ENCODE results near the gene DDX5.
"Not testable (repeated sequence)": the region's sequence is repeated elsewhere in the genome, so short reads cannot be mapped to it uniquely, and the experiment has no call there.

DDX5 gene

GRCh38 chr17:64492481-64493109 is 13.5 kb downstream of the DDX5 start:
- DNase-seq (ENCODE audit: low spot score), result no peak

GRCh38 chr17:64491994-64492393 is 14.1 kb downstream of the DDX5 start:
- DNase-seq (ENCODE audit: low spot score), result no peak

DNA sequence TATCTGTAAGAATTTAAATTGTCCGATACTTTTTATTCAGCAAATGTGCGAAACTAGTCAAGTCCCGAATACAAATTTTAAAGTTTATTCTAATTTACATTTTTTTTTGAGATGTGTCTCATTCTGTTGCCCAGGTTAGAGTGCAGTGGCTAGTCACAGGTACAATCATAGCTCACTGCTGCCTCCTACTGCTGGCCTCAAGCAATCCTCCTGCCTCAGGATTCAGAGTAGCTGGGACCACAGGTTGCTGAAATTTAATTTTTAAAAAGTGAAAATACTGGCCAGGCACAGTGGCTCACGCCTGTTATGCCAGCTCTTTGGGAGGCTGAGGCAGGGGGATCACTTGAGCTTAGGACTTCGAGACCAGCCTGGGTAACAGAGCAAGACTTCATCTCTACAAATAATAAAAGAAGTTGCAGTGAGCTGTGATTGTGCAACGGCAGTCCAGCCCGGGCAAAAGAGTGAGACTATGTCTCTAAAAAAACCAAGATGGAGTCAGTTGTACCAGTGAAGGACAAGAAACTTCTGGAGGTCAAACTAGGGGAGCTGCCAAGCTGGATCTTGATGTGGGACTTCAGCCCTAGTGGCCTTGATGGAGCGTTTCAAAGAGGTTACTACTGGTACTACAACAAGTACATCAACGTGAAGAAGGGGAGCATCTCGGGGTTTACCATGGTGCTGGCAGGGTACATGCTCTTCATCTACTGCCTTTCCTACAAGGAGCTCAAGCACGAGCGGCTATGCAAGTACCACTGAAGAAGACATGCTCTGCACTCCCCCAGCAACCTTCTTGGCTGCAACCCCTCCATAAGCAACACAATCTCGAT is 14.8 kb downstream of the DDX5 start:
- DNase-seq (ENCODE audit: low spot score), result no peak

DNA sequence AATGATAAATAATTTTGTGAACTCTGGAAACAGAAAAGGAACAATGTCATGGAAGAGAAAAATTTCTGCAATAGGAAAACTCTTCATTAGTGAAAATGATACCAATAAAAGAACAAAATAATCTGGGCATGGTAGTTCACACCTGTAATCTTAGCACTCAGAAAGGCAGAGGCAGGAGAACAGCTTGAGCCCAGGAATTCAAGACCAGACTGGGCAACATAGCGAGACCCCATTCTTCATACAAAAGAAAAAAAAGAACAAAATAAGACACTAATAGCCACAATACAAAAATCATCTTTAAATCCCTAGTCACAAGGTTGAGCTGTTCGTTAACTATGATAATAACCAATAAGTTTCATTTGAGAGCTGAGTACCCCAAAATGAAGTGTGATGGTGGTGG is 17.8 kb downstream of the DDX5 start:
- DNase-seq (ENCODE audit: low spot score), result no peak

DNA sequence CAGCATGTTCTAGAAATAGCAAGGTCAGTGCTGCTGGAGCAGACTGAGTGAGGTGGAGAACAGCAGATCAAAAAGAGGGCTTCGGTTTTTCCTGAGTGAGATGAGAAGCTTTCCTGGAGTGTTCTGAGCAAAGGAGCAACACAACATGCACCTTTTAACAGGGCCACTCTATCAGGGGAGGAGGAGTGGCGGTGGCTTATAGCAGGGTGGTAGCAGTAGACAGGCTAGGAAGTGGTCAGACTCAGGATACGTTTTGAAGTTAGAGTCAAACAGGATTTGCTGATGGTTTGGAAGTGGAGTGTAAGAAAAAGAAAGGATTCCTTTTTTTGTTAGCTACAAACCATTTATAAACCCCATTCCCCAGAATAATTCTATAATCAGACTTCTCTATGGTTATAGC is 21.7 kb downstream of the DDX5 start:
- no peak for DNase-seq (ENCODE audit: low spot score)

GRCh38 chr17:64480951-64481350 is 25.1 kb downstream of the DDX5 start:
- DNase-seq (ENCODE audit: low spot score), result no peak

DNA sequence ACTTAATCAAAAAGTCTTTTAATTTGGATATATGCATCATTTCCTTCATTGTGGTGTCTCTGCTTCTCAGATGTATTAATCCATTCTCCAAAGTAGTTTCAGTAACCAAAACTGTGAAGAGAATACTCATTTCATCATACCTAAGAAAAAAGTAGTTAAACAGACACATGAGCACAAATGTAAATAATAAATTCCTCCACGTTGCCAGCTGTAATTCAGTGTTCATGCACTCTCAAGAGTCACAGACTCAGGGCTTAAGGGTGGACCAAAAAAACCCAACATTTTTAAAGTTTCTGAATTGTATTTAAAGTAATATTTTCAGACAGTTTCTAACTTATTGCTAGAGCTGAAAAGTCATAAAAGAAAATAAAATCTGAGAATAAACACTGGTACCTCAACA is 28.2 kb downstream of the DDX5 start:
- no peak for DNase-seq (ENCODE audit: low spot score)

- no peak for DNase-seq (ENCODE audit: low spot score)
These were observed 33.5 kb downstream of the DDX5 start for GRCh38 chr17:64472564-64472963.

DNA sequence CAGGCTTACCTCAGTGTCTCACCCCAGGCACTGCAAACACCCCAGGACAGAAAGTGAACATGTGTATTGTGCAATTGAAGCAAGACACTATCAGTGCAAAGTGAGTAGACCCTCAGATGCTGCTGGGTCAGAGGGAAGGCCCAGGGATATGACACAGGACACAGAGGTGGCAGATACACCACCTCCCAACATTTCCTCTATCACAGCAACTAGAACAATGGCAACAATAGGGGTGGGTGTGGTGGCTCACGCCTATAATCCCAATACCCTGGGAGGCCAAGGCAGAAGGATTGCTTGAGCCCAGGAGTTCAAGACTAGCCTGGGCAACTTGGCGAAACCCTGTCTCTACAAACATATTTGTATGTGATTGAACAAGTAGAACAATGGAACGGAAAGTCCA is 34.6 kb downstream of the DDX5 start:
- no peak for DNase-seq (ENCODE audit: low spot score)

DNA sequence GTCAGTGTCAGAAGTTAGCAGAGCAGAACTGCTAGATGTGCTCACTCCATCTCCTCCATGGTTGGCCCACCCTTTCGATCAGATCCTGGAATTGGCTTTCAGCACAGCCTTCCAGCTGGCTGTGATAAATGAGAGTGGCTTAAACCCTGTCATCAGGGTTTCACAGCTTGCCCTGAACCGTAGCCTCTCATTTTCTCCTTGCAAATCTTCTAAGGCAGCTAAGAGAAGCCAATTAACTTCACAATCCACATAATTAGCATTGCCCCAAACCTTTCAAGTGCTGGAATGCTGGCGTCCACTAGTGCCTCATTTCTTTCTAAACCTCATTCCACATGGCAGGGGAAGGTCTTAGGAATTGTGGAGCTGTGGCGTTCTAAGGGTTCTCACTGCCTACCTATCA is 35.5 kb downstream of the DDX5 start:
- no peak for DNase-seq (ENCODE audit: low spot score)

- DNase-seq (ENCODE audit: low spot score), result not testable (repeated sequence)
These were observed 39.3 kb downstream of the DDX5 start for GRCh38 chr17:64466834-64467233.

GRCh38 chr17:64466019-64466735 is 39.9 kb downstream of the DDX5 start:
- DNase-seq (ENCODE audit: low spot score), result no peak

DNA sequence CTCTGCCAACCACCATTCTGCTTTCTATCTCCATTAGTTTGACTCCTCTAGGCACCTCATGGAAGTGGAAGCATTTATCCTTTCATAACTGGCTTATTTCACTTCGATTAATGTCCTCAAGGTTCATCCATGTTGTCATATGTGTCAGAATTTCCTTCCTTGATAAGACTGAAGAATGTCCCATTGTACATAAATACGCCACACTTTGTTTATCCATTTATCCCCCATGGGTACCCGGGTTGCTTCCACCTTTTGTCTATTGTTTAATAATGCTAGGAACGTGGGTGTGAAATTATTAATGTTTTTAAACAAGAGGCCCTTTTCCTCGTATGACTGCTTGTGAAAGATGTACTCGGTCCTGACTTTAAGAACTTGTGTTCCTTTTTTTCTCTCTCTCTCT is 44.3 kb downstream of the DDX5 start:
- DNase-seq (ENCODE audit: low spot score), result no peak

DNA sequence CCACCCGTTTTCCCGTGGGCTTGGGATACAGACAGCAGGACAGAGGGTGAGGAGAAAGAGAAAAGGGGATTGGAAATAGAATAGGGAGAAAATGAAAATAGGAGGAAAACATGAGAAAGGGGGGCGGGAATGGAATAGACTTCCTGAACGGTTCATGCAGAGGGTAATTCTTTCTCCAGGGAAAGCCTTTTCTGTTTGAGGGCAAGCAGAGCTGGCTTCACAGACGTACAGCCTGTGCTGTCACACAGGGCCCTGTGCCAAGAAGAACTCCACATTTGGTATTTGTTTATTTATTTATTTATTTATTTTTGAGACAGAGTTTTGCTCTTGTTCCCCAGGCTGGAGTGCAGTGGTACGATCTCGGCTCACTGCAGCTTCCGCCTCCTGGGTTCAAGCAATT is 45.1 kb downstream of the DDX5 start:
- DNase-seq (ENCODE audit: low spot score), result no peak

DNA sequence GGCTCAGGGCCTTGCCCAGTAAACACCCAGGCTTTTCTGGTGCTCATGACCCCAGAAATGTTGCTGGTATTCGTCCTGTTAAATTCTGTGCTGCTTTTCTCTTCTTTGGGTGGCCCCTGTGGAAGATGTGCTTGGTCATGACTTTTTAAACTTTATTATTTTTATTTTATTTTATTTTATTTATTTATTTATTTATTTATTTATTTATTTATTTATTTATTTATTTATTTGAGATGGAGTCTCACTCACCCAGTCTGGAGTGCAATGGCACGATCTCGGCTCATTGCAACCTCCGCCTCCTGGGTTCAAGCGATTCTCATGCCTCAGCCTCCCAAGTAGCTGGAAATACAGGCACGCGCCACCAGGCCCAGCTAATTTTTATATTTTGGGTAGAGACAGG is 46.3 kb downstream of the DDX5 start:
- not testable (repeated sequence) for DNase-seq (ENCODE audit: low spot score)

- DNase-seq (ENCODE audit: low spot score), result no peak
These were observed 46.8 kb downstream of the DDX5 start for GRCh38 chr17:64459284-64459747.

- DNase-seq (ENCODE audit: low spot score), result no peak
These were observed 47.3 kb downstream of the DDX5 start for GRCh38 chr17:64458756-64459155.

DNA sequence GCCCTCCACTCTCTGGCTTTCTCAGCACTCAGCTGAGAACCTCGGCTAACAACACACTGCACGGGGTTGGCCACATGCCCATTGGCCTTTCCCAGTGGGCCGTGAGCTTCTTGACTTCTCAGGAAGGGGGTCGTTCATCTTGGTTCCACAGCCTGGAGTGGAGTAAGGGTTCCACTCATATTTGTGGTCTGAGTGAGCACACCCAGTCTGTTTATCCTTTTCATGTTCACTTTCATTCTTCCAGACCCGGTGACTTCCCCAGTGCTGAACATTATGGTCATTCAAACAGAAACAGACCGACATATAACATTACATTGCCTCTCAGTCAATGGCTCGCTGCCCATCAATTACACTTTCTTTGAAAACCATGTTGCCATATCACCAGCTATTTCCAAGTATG is 48.9 kb downstream of the DDX5 start:
- no peak for DNase-seq (ENCODE audit: low spot score)

GRCh38 chr17:64455993-64456885 is 49.9 kb downstream of the DDX5 start:
- DNase-seq (ENCODE audit: low spot score), result no peak

DNA sequence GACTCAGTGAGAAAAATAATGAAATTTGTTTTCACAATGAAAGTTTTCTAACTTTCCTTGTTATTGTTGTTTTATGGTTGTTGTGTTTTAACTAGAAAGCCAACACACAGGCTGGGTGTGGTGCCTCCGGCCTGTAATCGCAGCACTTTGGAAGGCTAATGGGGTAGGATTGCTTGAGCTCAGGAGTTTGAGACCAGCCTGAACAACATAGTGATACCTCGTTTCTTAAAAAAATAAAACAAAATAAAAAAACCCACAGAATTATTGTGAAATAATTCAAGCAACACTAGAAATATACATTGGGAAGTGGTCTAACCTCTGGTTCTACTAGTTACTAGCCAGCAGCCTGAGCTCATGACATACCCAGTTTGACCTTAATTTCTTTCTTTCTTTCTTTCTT is 56.5 kb downstream of the DDX5 start:
- DNase-seq (ENCODE audit: low spot score), result no peak

DNA sequence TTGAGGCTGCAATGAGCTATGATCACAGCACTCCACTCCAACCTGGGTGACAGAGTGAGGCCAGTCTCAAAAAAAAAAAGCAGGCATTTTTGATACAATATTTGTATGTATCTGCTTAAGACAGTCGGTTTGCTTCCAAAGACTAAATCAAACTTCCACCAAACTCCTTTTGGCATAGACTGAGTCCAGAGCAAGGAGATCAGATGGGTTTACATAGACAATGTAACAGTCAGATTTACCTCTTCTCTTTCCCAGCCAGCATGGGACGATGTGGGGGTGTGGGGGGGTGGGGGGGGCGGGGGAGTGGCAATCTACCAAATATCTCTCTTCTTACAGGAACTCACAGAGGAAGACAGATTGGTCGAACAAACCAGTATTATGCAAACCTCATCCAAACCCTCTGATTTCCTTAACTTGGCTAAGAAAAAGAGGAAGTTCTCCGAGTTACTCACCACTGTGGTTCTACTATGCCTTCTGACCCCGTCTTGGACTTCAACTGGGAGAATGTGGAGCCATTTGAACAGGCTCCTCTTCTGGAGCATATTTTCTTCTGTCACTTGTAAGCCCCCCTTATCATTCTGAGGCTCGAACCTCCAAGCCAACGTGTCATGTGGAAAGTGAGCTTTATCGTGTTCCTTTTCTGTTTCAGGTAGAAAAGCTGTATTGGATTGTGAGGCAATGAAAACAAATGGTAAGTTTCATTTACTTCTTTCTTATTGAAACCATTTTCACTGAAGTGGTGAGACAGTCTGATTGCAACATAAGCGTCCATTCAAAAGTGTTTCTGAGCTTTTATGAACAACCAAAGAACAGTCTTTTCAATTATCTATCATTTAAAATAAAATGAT is 57.2 kb downstream of the DDX5 start, which contains the start of gene MILR1:
Gene MILR1, plus strand, starts transcription at position 451 of the 848 bp plus-strand sequence. Its CDS starts 54 bp downstream, at position 505.
- DNase-seq (ENCODE audit: low spot score), result peak; percentile 5
